Glutamatergic neuron (in vitro differentiated cells): ENCODE results near the gene CEMIP. TPM values are rescaled to one million over a fixed set of nuclear protein-coding genes. Genes with fewer than 3 reads are reported as not detected.

ENCODE experiments used
- DNase-seq: peaks from one replicate; pipeline ENCODE4 v3.0.0; 2022
- H3K27ac Mint-ChIP-seq: one replicate; pipeline ENCODE4 v1.8.0; 2020; ENCODE audit warnings: mild to moderate bottlenecking, mixed read lengths, inconsistent platforms; ENCODE audit not compliant: unreplicated experiment
- H3K27me3 Mint-ChIP-seq: one replicate; pipeline ENCODE4 v1.8.0; 2020; ENCODE audit warnings: mild to moderate bottlenecking, moderate library complexity, mixed read lengths, inconsistent platforms; ENCODE audit not compliant: unreplicated experiment
- H3K36me3 Mint-ChIP-seq: one replicate; pipeline ENCODE4 v1.8.0; 2020; ENCODE audit warnings: mild to moderate bottlenecking, mixed read lengths, inconsistent platforms; ENCODE audit not compliant: unreplicated experiment
- H3K4me1 Mint-ChIP-seq: one replicate; pipeline ENCODE4 v1.8.0; 2020; ENCODE audit warnings: mild to moderate bottlenecking, low read depth, mixed read lengths, inconsistent platforms; ENCODE audit not compliant: unreplicated experiment
- H3K4me3 Mint-ChIP-seq: one replicate; pipeline ENCODE4 v1.8.0; 2020; ENCODE audit warnings: mild to moderate bottlenecking, mixed read lengths, inconsistent platforms; ENCODE audit not compliant: unreplicated experiment
- H3K9me3 Mint-ChIP-seq: one replicate; pipeline ENCODE4 v1.8.0; 2020; ENCODE audit warnings: mild to moderate bottlenecking, moderate library complexity, mixed read lengths, inconsistent platforms; ENCODE audit not compliant: unreplicated experiment
- total RNA-seq: library from RNA; stranded (reverse); fragmentation: NEBNext Ultra II Directional; extraction: Animal tissue kit (Norgen Biotek cat#: 25700); gene quantifications from one replicate; pipeline ENCODE4 v1.2.1, GENCODE V29; 2021; ENCODE audit not compliant: unreplicated experiment
- TF ChIP-seq, protein P1 (sequence below): fragments of 200-600 bp; sonication (generic); IDR thresholded peaks from one replicate; pipeline ENCODE4 v1.5.0; 2021; ENCODE audit not compliant: partially characterized antibody, unreplicated experiment

Gene CEMIP
- total RNA-seq, 1 donor from 2014 or later, result 0.25 TPM

DNA sequence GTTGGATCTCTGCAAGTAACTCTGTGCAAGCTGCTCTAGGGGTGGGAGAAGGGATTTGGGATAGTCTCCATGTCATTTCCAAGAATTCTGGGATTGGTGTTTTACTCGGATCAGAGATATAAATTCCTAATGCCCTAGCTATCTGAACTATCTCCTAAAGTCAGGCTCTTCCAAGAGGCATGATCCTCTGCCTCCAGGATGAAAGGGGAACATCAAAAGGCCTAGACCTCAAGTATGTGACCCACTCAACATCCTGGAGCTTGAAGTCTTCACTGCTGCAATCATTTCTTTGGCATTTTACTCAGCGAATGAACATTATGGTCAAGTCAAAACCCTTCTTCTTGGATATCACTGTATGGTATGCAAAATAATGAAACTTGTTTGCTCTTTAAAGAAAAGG lies 104.5 kb downstream of the CEMIP start:
- peaks cover 6% of the 10 kb centered on the region for H3K36me3 Mint-ChIP-seq

GRCh38 chr15:80885016-80885579 lies 105.9 kb downstream of the CEMIP start:
- H3K4me3 Mint-ChIP-seq, result no peak overlapping the region
- H3K27ac Mint-ChIP-seq, result no peak overlapping the region
- peaks cover 4% of the 10 kb centered on the region for H3K27me3 Mint-ChIP-seq
- H3K4me1 Mint-ChIP-seq, result no peaks in the 10 kb centered on the region
- TF ChIP-seq, protein P1, sequence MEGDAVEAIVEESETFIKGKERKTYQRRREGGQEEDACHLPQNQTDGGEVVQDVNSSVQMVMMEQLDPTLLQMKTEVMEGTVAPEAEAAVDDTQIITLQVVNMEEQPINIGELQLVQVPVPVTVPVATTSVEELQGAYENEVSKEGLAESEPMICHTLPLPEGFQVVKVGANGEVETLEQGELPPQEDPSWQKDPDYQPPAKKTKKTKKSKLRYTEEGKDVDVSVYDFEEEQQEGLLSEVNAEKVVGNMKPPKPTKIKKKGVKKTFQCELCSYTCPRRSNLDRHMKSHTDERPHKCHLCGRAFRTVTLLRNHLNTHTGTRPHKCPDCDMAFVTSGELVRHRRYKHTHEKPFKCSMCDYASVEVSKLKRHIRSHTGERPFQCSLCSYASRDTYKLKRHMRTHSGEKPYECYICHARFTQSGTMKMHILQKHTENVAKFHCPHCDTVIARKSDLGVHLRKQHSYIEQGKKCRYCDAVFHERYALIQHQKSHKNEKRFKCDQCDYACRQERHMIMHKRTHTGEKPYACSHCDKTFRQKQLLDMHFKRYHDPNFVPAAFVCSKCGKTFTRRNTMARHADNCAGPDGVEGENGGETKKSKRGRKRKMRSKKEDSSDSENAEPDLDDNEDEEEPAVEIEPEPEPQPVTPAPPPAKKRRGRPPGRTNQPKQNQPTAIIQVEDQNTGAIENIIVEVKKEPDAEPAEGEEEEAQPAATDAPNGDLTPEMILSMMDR, result no peak
- no peak for DNase-seq
- H3K9me3 Mint-ChIP-seq, result no peaks in the 10 kb centered on the region
- peaks cover 6% of the 10 kb centered on the region for H3K36me3 Mint-ChIP-seq

More for the DNA sequence above, 104.5 kb downstream of the CEMIP start:
- no peak overlapping the region for H3K4me3 Mint-ChIP-seq
- H3K4me1 Mint-ChIP-seq, result no peaks in the 10 kb centered on the region
- H3K9me3 Mint-ChIP-seq, result no peaks in the 10 kb centered on the region
- no peak overlapping the region for H3K27ac Mint-ChIP-seq
- TF ChIP-seq, protein P1, result no peak
- H3K27me3 Mint-ChIP-seq, result peaks cover 4% of the 10 kb centered on the region
- DNase-seq, result no peak

DNA sequence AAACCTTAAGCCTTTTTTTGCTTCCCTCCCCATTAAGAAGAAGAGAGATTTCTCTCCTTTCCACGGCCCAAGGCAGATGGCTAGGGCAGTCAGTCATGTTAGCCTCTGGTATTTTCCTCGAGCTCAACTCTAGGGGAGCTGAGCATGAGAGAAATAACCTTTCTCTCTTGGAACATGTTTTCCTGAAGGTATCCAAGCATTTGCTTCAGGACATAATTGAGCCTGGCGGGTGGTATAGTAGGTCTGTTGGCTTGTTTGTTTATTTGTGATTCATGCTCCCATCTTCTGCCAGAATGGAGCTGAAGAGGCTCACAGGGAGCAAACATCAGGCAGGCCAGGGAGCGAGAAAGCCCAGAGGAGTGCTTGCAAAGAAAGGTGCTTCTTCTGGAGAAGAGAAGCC lies 108.0 kb downstream of the CEMIP start:
- no peak overlapping the region for H3K4me3 Mint-ChIP-seq
- H3K27me3 Mint-ChIP-seq, result peaks cover 2% of the 10 kb centered on the region
- no peak for DNase-seq
- no peaks in the 10 kb centered on the region for H3K4me1 Mint-ChIP-seq
- H3K9me3 Mint-ChIP-seq, result no peaks in the 10 kb centered on the region
- no peaks in the 10 kb centered on the region for H3K36me3 Mint-ChIP-seq
- TF ChIP-seq, protein P1, result no peak
- H3K27ac Mint-ChIP-seq, result no peak overlapping the region

- TF ChIP-seq, protein P1, result no peak
- H3K9me3 Mint-ChIP-seq, result no peaks in the 10 kb centered on the region
- no peaks in the 10 kb centered on the region for H3K36me3 Mint-ChIP-seq
- H3K27me3 Mint-ChIP-seq, result no peaks in the 10 kb centered on the region
- no peak overlapping the region for H3K4me3 Mint-ChIP-seq
- H3K4me1 Mint-ChIP-seq, result no peaks in the 10 kb centered on the region
- no peak for DNase-seq
- H3K27ac Mint-ChIP-seq, result no peak overlapping the region
Measured at GRCh38 chr15:80888846-80889245, 109.7 kb downstream of the CEMIP start.

- no peak overlapping the region for H3K27ac Mint-ChIP-seq
- no peak overlapping the region for H3K4me3 Mint-ChIP-seq
- no peaks in the 10 kb centered on the region for H3K36me3 Mint-ChIP-seq
- H3K27me3 Mint-ChIP-seq, result no peaks in the 10 kb centered on the region
- TF ChIP-seq, protein P1, result no peak
- no peaks in the 10 kb centered on the region for H3K4me1 Mint-ChIP-seq
- no peaks in the 10 kb centered on the region for H3K9me3 Mint-ChIP-seq
- DNase-seq, result no peak
Measured at GRCh38 chr15:80890341-80891005, 111.3 kb downstream of the CEMIP start.
